GM23338 (cell line): ENCODE results near the gene HAPLN3. TPM values are rescaled to one million over a fixed set of nuclear protein-coding genes. Genes with fewer than 3 reads are reported as not detected.
A peak's percentile ranks its signal among the peaks of the same experiment; 100 is the strongest.

Experiments used
- ATAC-seq: fragments of 200-7000 bp; cut with Tn5 transposase; 3 replicates; pipeline ENCODE4 v1.9.1; 2020
- DNase-seq: peaks from one replicate; pipeline ENCODE4 v3.0.0-alpha.2; 2015; ENCODE audit warnings: low spot score
- H2AFZ ChIP-seq: fragments of 200-600 bp; sonication (generic); 2 replicates; pipeline ENCODE4 v1.8.0; 2016; ENCODE audit warnings: antibody characterized with exemption, mild to moderate bottlenecking, moderate library complexity
- H3F3A ChIP-seq: fragments of 200-600 bp; sonication (generic); replicated peaks from 2 replicates; pipeline ENCODE4 v1.8.0; 2017; ENCODE audit warnings: antibody characterized with exemption, mixed run types, low read depth
- H3K27ac ChIP-seq: fragments of 200-600 bp; sonication (generic); 2 replicates; pipeline ENCODE4 v1.6.1; 2016; ENCODE audit warnings: low read depth
- H3K27me3 ChIP-seq: fragments of 200-600 bp; sonication (generic); 2 replicates; pipeline ENCODE4 v1.8.0; 2016; ENCODE audit warnings: mild to moderate bottlenecking, mixed run types, moderate library complexity; ENCODE audit not compliant: insufficient read depth
- H3K36me3 ChIP-seq: fragments of 200-600 bp; sonication (generic); 2 replicates; pipeline ENCODE4 v1.8.0; 2016; ENCODE audit warnings: mild to moderate bottlenecking; ENCODE audit not compliant: insufficient read depth
- H3K4me1 ChIP-seq: fragments of 200-600 bp; sonication (generic); 2 replicates; pipeline ENCODE4 v1.8.0; 2016; ENCODE audit warnings: mild to moderate bottlenecking, moderate library complexity; ENCODE audit not compliant: insufficient read depth
- H3K4me2 ChIP-seq: fragments of 200-600 bp; sonication (generic); 2 replicates; pipeline ENCODE4 v1.7.1; 2017; ENCODE audit warnings: mixed run types
- H3K4me3 ChIP-seq: fragments of 200-600 bp; sonication (generic); 2 replicates; pipeline ENCODE4 v1.6.1; 2016; ENCODE audit warnings: mixed run types
- H3K79me2 ChIP-seq: fragments of 200-600 bp; sonication (generic); replicated peaks from 2 replicates; pipeline ENCODE4 v1.8.0; 2017; ENCODE audit warnings: mild to moderate bottlenecking; ENCODE audit not compliant: insufficient read depth
- H3K9me2 ChIP-seq: fragments of 200-600 bp; sonication (generic); 2 replicates; pipeline ENCODE4 v1.8.0; 2017; ENCODE audit not compliant: insufficient read depth
- H4K20me1 ChIP-seq: fragments of 200-600 bp; sonication (generic); replicated peaks from 2 replicates; pipeline ENCODE4 v1.8.0; 2017; ENCODE audit warnings: mild to moderate bottlenecking; ENCODE audit not compliant: insufficient read depth
- H3K27ac Mint-ChIP-seq: 2 replicates; pipeline ENCODE4 v1.8.0; 2020; ENCODE audit warnings: inconsistent platforms, mild to moderate bottlenecking, moderate library complexity, mixed read lengths
- H3K27me3 Mint-ChIP-seq: 3 replicates; pipeline ENCODE4 v1.8.0; 2022; ENCODE audit warnings: low read depth, mild to moderate bottlenecking, moderate library complexity, mixed read lengths, inconsistent platforms; ENCODE audit not compliant: insufficient read depth, poor library complexity
- H3K36me3 Mint-ChIP-seq: 3 replicates; pipeline ENCODE4 v1.8.0; 2021; ENCODE audit warnings: low read depth, mild to moderate bottlenecking, inconsistent platforms, moderate library complexity, mixed read lengths
- H3K4me1 Mint-ChIP-seq: 3 replicates; pipeline ENCODE4 v1.8.0; 2020; ENCODE audit warnings: mild to moderate bottlenecking, inconsistent platforms, mixed read lengths
- H3K4me3 Mint-ChIP-seq: 3 replicates; pipeline ENCODE4 v1.8.0; 2021; ENCODE audit warnings: moderate library complexity, mild to moderate bottlenecking, inconsistent platforms, mixed read lengths
- H3K9me3 Mint-ChIP-seq: 3 replicates; pipeline ENCODE4 v1.8.0; 2020; ENCODE audit warnings: moderate library complexity, mild to moderate bottlenecking, inconsistent platforms, mixed read lengths
- CREB1 ChIP-seq: fragments of 250-450 bp; sonication (Bioruptor Pico); IDR thresholded peaks from 2 replicates; pipeline ENCODE4 v1.5.0; 2020; ENCODE audit warnings: low read depth, mild to moderate bottlenecking, moderate library complexity
- EZH2 ChIP-seq: fragments of 200-600 bp; sonication (generic); IDR thresholded peaks from one replicate; pipeline ENCODE4 v1.8.0; 2017; ENCODE audit warnings: antibody characterized with exemption, mild to moderate bottlenecking, low read depth; ENCODE audit not compliant: unreplicated experiment
- EZH2phosphoT487 ChIP-seq: fragments of 200-600 bp; sonication (generic); IDR thresholded peaks from one replicate; pipeline ENCODE4 v1.8.1; 2018; ENCODE audit warnings: antibody characterized with exemption; ENCODE audit not compliant: unreplicated experiment
- JUNB ChIP-seq: IDR thresholded peaks from one replicate; pipeline ENCODE4 v1.6.1; 2016; ENCODE audit warnings: antibody characterized with exemption; ENCODE audit not compliant: unreplicated experiment
- NANOG ChIP-seq: IDR thresholded peaks from 2 replicates; pipeline ENCODE4 v1.6.1; 2016; ENCODE audit warnings: antibody characterized with exemption, borderline replicate concordance
- POLR2AphosphoS5 ChIP-seq: IDR thresholded peaks from 2 replicates; pipeline ENCODE4 v1.6.1; 2016; ENCODE audit warnings: antibody characterized with exemption, low read depth
- STAT1 ChIP-seq: IDR thresholded peaks from one replicate; pipeline ENCODE4 v1.6.1; 2016; ENCODE audit warnings: antibody characterized with exemption; ENCODE audit not compliant: unreplicated experiment
- ZNF114 ChIP-seq: fragments of 250-450 bp; sonication (Bioruptor Pico); IDR thresholded peaks from 2 replicates; pipeline ENCODE4 v1.5.0; 2020; ENCODE audit warnings: mild to moderate bottlenecking, moderate library complexity
- ZNF331 ChIP-seq: fragments of 250-450 bp; sonication (Bioruptor Pico); IDR thresholded peaks from 2 replicates; pipeline ENCODE4 v1.5.0; 2020; ENCODE audit warnings: low read depth, mild to moderate bottlenecking, moderate library complexity
- polyA plus RNA-seq: library from polyadenylated mRNA; unstranded; fragments of >200 nt; fragmentation: Nextera tagmentation; extraction: Ambion mirVana; gene quantifications from 2 replicates; pipeline ENCODE4 v1.2.1, GENCODE V29; 2016
- total RNA-seq: library from RNA; depleted of rRNA; stranded (reverse); fragments of >200 nt; shearing (Covaris generic); gene quantifications from 2 replicates; pipeline ENCODE4 v1.2.3, GENCODE V29; 2014
- TF ChIP-seq, protein P1 (sequence below): fragments of 250-450 bp; sonication (Bioruptor Pico); IDR thresholded peaks from 2 replicates; pipeline ENCODE4 v1.5.0; 2020; ENCODE audit warnings: mild to moderate bottlenecking, moderate library complexity
- TF ChIP-seq, protein P2 (sequence below): IDR thresholded peaks from 2 replicates; pipeline ENCODE4 v1.6.1; 2016; ENCODE audit warnings: antibody characterized with exemption
- TF ChIP-seq, protein P3 (sequence below), 2 experiments: fragments of 200-600 bp in 1 of 2; sonication (generic) in 1 of 2; conservative IDR thresholded peaks; 2 replicates each; pipeline versions ENCODE4 v1.5.1 to v1.6.1; 2016 to 2017; ENCODE audit warnings: antibody characterized with exemption in 2 of 2, low read depth in 2 of 2, mild to moderate bottlenecking in 2 of 2, moderate library complexity in 1 of 2
- TF ChIP-seq, protein P4 (sequence below): IDR thresholded peaks from one replicate; pipeline ENCODE4 v1.6.1; 2018; ENCODE audit warnings: antibody characterized with exemption; ENCODE audit not compliant: unreplicated experiment

HAPLN3 gene
- total and polyA plus RNA-seq, 2 experiments from 2014 or later, result 22.7 to 62.6 TPM

DNA sequence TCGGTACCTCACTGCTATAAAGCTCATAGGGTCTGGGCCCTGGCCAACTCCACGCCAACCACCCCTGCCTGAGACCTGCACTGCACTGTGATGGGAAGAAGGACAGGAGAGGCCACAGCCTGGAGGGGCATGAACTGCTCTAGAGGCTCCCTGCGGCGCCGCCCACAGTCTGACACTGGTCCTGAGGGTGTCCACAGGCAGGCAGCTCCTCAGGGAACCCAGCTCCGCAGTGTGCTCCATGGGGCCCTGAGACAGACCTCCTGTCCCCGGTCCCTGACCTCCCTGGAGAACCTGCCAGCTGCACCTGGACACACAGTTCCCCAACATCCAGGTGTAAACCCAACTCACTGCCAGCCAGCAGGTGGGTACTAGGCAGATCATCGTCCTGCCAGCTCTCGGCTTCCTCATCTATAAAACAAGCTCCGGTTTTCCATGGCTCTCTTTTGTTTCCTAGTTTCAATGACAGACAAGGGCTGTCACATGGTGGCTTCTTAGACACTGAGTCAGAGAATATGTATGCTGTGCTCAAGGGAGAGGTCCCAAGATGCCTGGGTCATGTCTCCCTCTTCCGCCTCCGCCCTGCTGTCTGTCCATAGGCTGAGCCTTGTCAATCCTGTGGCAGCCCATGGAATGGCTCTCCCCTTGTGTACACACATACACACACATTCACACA lies 5.1 kb upstream of the HAPLN3 start:
- Mint-ChIP-seq H3K4me3 (no peak overlapping the region), H3K27ac (peak overlapping the region; percentile 1; the same call in 1 of the 2 replicates), H3K36me3 (peaks cover 84% of the 10 kb centered on the region), H3K9me3 (no peaks in the 10 kb centered on the region; the same call in 1 of the 3 replicates), H3K27me3 (peaks cover 41% of the 10 kb centered on the region), H3K4me1 (peaks cover 70% of the 10 kb centered on the region)
- Histone ChIP-seq H3K9me2 (no peaks in the 10 kb centered on the region), H3K36me3 (peaks cover 29% of the 10 kb centered on the region), H3F3A (peaks cover 42% of the 10 kb centered on the region), H3K27ac (no peak overlapping the region), H4K20me1 (peaks cover 38% of the 10 kb centered on the region), H3K4me3 (no peak overlapping the region), H3K4me1 (peaks cover 38% of the 10 kb centered on the region), H3K79me2 (peaks cover 21% of the 10 kb centered on the region), H3K4me2 (no peak overlapping the region), H2AFZ (no peak overlapping the region), H3K27me3 (peaks cover 2% of the 10 kb centered on the region; the same call in 1 of the 2 replicates)
- TF ChIP-seq EZH2phosphoT487 (no peak), CREB1 (CRISPR knock-in tag) (no peak), ZNF114 (no peak), STAT1 (no peak), POLR2AphosphoS5 (no peak), EZH2 (no peak), JUNB (no peak), NANOG (no peak), ZNF331 (CRISPR knock-in tag) (no peak)
- TF ChIP-seq, protein P1, sequence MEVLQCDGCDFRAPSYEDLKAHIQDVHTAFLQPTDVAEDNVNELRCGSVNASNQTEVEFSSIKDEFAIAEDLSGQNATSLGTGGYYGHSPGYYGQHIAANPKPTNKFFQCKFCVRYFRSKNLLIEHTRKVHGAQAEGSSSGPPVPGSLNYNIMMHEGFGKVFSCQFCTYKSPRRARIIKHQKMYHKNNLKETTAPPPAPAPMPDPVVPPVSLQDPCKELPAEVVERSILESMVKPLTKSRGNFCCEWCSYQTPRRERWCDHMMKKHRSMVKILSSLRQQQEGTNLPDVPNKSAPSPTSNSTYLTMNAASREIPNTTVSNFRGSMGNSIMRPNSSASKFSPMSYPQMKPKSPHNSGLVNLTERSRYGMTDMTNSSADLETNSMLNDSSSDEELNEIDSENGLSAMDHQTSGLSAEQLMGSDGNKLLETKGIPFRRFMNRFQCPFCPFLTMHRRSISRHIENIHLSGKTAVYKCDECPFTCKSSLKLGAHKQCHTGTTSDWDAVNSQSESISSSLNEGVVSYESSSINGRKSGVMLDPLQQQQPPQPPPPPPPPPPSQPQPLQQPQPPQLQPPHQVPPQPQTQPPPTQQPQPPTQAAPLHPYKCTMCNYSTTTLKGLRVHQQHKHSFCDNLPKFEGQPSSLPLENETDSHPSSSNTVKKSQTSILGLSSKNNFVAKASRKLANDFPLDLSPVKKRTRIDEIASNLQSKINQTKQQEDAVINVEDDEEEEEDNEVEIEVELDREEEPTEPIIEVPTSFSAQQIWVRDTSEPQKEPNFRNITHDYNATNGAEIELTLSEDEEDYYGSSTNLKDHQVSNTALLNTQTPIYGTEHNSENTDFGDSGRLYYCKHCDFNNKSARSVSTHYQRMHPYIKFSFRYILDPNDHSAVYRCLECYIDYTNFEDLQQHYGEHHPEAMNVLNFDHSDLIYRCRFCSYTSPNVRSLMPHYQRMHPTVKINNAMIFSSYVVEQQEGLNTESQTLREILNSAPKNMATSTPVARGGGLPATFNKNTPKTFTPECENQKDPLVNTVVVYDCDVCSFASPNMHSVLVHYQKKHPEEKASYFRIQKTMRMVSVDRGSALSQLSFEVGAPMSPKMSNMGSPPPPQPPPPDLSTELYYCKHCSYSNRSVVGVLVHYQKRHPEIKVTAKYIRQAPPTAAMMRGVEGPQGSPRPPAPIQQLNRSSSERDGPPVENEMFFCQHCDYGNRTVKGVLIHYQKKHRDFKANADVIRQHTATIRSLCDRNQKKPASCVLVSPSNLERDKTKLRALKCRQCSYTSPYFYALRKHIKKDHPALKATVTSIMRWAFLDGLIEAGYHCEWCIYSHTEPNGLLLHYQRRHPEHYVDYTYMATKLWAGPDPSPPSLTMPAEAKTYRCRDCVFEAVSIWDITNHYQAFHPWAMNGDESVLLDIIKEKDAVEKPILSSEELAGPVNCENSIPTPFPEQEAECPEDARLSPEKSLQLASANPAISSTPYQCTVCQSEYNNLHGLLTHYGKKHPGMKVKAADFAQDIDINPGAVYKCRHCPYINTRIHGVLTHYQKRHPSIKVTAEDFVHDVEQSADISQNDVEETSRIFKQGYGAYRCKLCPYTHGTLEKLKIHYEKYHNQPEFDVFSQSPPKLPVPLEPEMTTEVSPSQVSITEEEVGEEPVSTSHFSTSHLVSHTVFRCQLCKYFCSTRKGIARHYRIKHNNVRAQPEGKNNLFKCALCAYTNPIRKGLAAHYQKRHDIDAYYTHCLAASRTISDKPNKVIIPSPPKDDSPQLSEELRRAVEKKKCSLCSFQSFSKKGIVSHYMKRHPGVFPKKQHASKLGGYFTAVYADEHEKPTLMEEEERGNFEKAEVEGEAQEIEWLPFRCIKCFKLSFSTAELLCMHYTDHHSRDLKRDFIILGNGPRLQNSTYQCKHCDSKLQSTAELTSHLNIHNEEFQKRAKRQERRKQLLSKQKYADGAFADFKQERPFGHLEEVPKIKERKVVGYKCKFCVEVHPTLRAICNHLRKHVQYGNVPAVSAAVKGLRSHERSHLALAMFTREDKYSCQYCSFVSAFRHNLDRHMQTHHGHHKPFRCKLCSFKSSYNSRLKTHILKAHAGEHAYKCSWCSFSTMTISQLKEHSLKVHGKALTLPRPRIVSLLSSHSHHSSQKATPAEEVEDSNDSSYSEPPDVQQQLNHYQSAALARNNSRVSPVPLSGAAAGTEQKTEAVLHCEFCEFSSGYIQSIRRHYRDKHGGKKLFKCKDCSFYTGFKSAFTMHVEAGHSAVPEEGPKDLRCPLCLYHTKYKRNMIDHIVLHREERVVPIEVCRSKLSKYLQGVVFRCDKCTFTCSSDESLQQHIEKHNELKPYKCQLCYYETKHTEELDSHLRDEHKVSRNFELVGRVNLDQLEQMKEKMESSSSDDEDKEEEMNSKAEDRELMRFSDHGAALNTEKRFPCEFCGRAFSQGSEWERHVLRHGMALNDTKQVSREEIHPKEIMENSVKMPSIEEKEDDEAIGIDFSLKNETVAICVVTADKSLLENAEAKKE, result no peak
- TF ChIP-seq, protein P2, sequence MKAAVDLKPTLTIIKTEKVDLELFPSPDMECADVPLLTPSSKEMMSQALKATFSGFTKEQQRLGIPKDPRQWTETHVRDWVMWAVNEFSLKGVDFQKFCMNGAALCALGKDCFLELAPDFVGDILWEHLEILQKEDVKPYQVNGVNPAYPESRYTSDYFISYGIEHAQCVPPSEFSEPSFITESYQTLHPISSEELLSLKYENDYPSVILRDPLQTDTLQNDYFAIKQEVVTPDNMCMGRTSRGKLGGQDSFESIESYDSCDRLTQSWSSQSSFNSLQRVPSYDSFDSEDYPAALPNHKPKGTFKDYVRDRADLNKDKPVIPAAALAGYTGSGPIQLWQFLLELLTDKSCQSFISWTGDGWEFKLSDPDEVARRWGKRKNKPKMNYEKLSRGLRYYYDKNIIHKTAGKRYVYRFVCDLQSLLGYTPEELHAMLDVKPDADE, result no peak
- TF ChIP-seq, protein P3, sequence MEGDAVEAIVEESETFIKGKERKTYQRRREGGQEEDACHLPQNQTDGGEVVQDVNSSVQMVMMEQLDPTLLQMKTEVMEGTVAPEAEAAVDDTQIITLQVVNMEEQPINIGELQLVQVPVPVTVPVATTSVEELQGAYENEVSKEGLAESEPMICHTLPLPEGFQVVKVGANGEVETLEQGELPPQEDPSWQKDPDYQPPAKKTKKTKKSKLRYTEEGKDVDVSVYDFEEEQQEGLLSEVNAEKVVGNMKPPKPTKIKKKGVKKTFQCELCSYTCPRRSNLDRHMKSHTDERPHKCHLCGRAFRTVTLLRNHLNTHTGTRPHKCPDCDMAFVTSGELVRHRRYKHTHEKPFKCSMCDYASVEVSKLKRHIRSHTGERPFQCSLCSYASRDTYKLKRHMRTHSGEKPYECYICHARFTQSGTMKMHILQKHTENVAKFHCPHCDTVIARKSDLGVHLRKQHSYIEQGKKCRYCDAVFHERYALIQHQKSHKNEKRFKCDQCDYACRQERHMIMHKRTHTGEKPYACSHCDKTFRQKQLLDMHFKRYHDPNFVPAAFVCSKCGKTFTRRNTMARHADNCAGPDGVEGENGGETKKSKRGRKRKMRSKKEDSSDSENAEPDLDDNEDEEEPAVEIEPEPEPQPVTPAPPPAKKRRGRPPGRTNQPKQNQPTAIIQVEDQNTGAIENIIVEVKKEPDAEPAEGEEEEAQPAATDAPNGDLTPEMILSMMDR (conservative IDR thresholded peaks at IDR 0.05; ENCODE audit: low read depth in 2 of 2), result no peak
- TF ChIP-seq, protein P4, sequence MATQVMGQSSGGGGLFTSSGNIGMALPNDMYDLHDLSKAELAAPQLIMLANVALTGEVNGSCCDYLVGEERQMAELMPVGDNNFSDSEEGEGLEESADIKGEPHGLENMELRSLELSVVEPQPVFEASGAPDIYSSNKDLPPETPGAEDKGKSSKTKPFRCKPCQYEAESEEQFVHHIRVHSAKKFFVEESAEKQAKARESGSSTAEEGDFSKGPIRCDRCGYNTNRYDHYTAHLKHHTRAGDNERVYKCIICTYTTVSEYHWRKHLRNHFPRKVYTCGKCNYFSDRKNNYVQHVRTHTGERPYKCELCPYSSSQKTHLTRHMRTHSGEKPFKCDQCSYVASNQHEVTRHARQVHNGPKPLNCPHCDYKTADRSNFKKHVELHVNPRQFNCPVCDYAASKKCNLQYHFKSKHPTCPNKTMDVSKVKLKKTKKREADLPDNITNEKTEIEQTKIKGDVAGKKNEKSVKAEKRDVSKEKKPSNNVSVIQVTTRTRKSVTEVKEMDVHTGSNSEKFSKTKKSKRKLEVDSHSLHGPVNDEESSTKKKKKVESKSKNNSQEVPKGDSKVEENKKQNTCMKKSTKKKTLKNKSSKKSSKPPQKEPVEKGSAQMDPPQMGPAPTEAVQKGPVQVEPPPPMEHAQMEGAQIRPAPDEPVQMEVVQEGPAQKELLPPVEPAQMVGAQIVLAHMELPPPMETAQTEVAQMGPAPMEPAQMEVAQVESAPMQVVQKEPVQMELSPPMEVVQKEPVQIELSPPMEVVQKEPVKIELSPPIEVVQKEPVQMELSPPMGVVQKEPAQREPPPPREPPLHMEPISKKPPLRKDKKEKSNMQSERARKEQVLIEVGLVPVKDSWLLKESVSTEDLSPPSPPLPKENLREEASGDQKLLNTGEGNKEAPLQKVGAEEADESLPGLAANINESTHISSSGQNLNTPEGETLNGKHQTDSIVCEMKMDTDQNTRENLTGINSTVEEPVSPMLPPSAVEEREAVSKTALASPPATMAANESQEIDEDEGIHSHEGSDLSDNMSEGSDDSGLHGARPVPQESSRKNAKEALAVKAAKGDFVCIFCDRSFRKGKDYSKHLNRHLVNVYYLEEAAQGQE, result no peak
- ATAC-seq (no peak), DNase-seq (no peak)
